OCI-LY3 (cell line): ENCODE results near the gene CD247.

ENCODE experiments used
- H2AFZ ChIP-seq: fragments of 200-600, 300-600 bp; shearing (Covaris generic); 2 replicates; pipeline ENCODE4 v1.6.0; 2014; ENCODE audit warnings: antibody characterized with exemption, low read depth, low read length
- H3K27ac ChIP-seq: fragments of 200-600, 300-600 bp; sonication (generic); 2 replicates; pipeline ENCODE4 v1.5.1; 2014; ENCODE audit warnings: mild to moderate bottlenecking, low read length, moderate library complexity, mixed read lengths
- H3K27me3 ChIP-seq: fragments of 200-600, 300-600 bp; sonication (generic); 2 replicates; pipeline ENCODE4 v1.6.1; 2014; ENCODE audit warnings: low read depth, low read length, mixed read lengths
- H3K36me3 ChIP-seq: fragments of 200-600, 300-600 bp; sonication (generic); replicated peaks from 2 replicates; pipeline ENCODE3; 2014; ENCODE audit warnings: low read depth, low read length, mixed read lengths
- H3K4me1 ChIP-seq: fragments of 300-600, 200-600 bp; sonication (generic); 2 replicates; pipeline ENCODE4 v1.6.1; 2014; ENCODE audit warnings: low read length, mixed read lengths
- H3K4me2 ChIP-seq: fragments of 200-600, 300-600 bp; sonication (generic); 2 replicates; pipeline ENCODE4 v1.6.1; 2014; ENCODE audit warnings: low read length, mixed read lengths
- H3K4me3 ChIP-seq: fragments of 300-600, 200-600 bp; sonication (generic); 2 replicates; pipeline ENCODE4 v1.5.1; 2014; ENCODE audit warnings: antibody characterized with exemption, mild to moderate bottlenecking, low read length, moderate library complexity
- H3K79me2 ChIP-seq: fragments of 300-600, 200-600 bp; shearing (Covaris generic); 2 replicates; pipeline ENCODE4 v1.6.1; 2014; ENCODE audit warnings: mild to moderate bottlenecking, low read length, mixed read lengths
- H3K9ac ChIP-seq: fragments of 300-600, 200-600 bp; shearing (Covaris generic); 2 replicates; pipeline ENCODE4 v1.6.0; 2014; ENCODE audit warnings: mild to moderate bottlenecking, low read length, moderate library complexity
- H3K9me3 ChIP-seq: fragments of 200-600, 300-600 bp; shearing (Covaris generic); 2 replicates; pipeline ENCODE4 v1.6.1; 2014; ENCODE audit warnings: low read length, mixed read lengths; ENCODE audit not compliant: insufficient read depth
- H4K20me1 ChIP-seq: fragments of 200-600, 300-600 bp; sonication (generic); 2 replicates; pipeline ENCODE4 v1.6.1; 2016; ENCODE audit warnings: low read length, mixed read lengths; ENCODE audit not compliant: insufficient read depth
- EZH2phosphoT487 ChIP-seq: fragments of 200-600 bp; shearing (Covaris generic); IDR thresholded peaks from 2 replicates; pipeline ENCODE4 v1.6.1; 2018; ENCODE audit warnings: antibody characterized with exemption, mixed run types, low read depth
- TF ChIP-seq, protein P1 (sequence below): fragments of 200-600, 300-600 bp; sonication (generic); IDR thresholded peaks from 2 replicates; pipeline ENCODE4 v1.5.1; 2014; ENCODE audit warnings: antibody characterized with exemption, low read length, low read depth

CD247 gene

DNA sequence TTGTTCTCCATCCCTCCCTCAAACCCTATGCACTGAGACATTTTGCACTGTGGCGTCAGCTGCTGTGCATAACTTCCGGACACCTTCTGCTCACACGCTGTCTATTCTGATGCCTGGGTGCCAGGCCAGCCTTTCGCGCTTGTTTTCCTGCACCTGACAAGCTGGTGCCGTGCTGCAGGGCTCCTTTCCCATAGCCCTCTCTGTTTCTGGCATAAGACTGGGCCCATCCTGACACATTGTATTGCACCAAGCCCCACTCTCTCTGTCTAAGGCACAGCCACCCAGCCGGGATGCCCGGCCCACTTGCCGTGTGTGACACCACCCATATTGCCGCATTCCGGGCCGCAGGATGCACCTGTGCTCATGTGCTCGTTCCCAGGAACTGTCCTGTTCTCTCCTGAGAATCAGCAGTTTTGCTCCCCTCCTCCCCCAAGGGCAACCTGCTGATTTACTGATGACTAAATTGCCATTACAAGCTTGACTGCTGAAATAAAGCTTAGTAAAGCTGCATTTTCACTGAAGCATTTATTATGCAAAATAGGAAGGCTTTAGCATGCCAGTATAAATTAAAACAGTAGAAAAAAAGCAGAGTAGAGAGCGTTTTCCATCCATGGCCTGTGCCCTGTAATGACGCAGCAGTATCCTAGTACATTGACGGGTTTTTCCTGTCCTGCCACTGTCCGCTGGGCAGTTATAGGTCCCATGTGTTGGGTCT, 88.0 kb downstream of the CD247 start:
- H3K9ac ChIP-seq = no peak overlapping the region
- TF ChIP-seq, protein P1, sequence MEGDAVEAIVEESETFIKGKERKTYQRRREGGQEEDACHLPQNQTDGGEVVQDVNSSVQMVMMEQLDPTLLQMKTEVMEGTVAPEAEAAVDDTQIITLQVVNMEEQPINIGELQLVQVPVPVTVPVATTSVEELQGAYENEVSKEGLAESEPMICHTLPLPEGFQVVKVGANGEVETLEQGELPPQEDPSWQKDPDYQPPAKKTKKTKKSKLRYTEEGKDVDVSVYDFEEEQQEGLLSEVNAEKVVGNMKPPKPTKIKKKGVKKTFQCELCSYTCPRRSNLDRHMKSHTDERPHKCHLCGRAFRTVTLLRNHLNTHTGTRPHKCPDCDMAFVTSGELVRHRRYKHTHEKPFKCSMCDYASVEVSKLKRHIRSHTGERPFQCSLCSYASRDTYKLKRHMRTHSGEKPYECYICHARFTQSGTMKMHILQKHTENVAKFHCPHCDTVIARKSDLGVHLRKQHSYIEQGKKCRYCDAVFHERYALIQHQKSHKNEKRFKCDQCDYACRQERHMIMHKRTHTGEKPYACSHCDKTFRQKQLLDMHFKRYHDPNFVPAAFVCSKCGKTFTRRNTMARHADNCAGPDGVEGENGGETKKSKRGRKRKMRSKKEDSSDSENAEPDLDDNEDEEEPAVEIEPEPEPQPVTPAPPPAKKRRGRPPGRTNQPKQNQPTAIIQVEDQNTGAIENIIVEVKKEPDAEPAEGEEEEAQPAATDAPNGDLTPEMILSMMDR = no peak
- TF ChIP-seq EZH2phosphoT487 = no peak
- H3K4me2 ChIP-seq = peak overlapping the region; percentile 38
- no peak overlapping the region for H3K4me3 ChIP-seq
- no peak overlapping the region for H2AFZ ChIP-seq
- H3K27ac ChIP-seq = no peak overlapping the region
- H3K79me2 ChIP-seq = no peaks in the 10 kb centered on the region
- 0 out of 2 replicates have a peak, but pooled peaks cover 3% of the 10 kb centered on the region for H3K27me3 ChIP-seq
- peaks cover 23% of the 10 kb centered on the region for H3K4me1 ChIP-seq
- H3K9me3 ChIP-seq = peaks cover 5% of the 10 kb centered on the region; the same call in 1 of the 2 replicates
- H3K36me3 ChIP-seq = no peaks in the 10 kb centered on the region
- no peaks in the 10 kb centered on the region for H4K20me1 ChIP-seq

DNA sequence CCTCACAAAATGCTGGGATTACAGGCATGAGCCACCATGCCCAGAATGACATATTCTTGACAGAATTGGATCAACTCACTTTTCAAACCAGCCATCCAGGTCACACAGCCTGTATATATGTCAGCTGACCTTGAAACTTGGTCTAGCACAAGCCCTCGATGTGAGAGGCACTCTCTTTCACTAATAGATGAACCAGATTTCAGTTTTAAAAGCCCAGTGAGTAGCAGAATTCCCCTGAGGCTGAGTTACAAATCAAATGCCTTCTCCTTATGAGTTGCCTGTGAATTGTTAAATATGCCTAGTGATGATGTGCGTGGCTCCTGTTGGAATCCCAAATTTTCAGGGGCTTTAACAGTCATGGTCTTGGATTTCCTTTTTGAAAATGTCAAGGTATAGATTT, 88.7 kb downstream of the CD247 start:
- no peaks in the 10 kb centered on the region for H3K36me3 ChIP-seq
- no peak overlapping the region for H3K4me3 ChIP-seq
- no peak overlapping the region for H3K27ac ChIP-seq
- no peaks in the 10 kb centered on the region for H3K79me2 ChIP-seq
- H4K20me1 ChIP-seq = no peaks in the 10 kb centered on the region
- H3K4me1 ChIP-seq = peaks cover 23% of the 10 kb centered on the region
- H3K27me3 ChIP-seq = 0 out of 2 replicates have a peak, but pooled peaks cover 3% of the 10 kb centered on the region
- H3K9ac ChIP-seq = no peak overlapping the region
- no peak overlapping the region for H2AFZ ChIP-seq
- H3K4me2 ChIP-seq = peak overlapping the region; percentile 38
- peaks cover 5% of the 10 kb centered on the region; the same call in 1 of the 2 replicates for H3K9me3 ChIP-seq
- no peak for TF ChIP-seq EZH2phosphoT487
- TF ChIP-seq, protein P1 = no peak

DNA sequence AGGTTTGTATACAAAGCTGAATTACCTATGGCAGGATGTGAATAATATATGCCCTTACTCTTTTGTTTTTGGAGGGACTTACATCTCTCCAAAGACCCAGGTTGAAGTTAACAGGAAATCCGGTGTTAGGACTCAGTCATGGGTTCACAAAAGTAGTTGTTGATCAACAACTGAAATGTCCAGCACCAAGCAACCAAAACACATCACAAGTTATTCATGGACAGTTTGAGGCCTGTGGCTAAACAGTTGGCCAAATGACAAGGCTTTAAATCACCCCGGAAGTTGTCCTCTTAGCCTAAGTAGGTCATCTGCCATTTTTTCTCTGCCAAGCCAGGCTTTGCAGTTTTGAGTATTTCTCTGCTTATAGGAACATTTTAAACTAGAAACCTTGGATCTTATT, 89.9 kb downstream of the CD247 start:
- Histone ChIP-seq H2AFZ (no peak overlapping the region), H3K79me2 (no peaks in the 10 kb centered on the region), H3K9me3 (peaks cover 5% of the 10 kb centered on the region; the same call in 1 of the 2 replicates), H4K20me1 (no peaks in the 10 kb centered on the region), H3K9ac (no peak overlapping the region), H3K4me1 (peaks cover 23% of the 10 kb centered on the region), H3K4me3 (no peak overlapping the region), H3K27me3 (no peaks in the 10 kb centered on the region), H3K27ac (no peak overlapping the region), H3K36me3 (no peaks in the 10 kb centered on the region), H3K4me2 (no peak overlapping the region)
- TF ChIP-seq, protein P1 = no peak
- no peak for TF ChIP-seq EZH2phosphoT487

DNA sequence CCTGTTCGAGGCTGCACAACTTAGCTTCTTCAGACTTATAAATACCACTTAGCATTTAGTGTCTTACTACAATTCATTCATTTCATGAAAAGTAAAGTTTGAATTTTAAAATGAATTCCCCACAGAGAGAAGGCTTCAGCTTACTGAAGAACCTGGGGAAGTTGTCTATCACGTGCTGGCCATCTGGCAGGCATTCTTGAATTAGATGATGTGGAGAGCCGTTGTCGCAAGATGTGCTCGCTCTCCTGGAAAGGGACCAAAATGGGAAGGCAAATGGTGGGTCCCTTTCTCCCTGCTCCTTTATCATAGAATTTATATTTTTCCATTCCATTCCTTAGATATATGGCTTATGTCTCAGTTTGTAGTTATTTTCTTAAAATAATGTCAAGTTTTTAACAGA, 90.5 kb downstream of the CD247 start:
- H3K79me2 ChIP-seq = no peaks in the 10 kb centered on the region
- H2AFZ ChIP-seq = no peak overlapping the region
- TF ChIP-seq, protein P1 = no peak
- no peak for TF ChIP-seq EZH2phosphoT487
- H4K20me1 ChIP-seq = no peaks in the 10 kb centered on the region
- no peak overlapping the region for H3K4me3 ChIP-seq
- H3K36me3 ChIP-seq = no peaks in the 10 kb centered on the region
- H3K27me3 ChIP-seq = no peaks in the 10 kb centered on the region
- no peak overlapping the region for H3K4me2 ChIP-seq
- no peak overlapping the region for H3K9ac ChIP-seq
- H3K4me1 ChIP-seq = peaks cover 23% of the 10 kb centered on the region
- H3K9me3 ChIP-seq = peaks cover 5% of the 10 kb centered on the region; the same call in 1 of the 2 replicates
- no peak overlapping the region for H3K27ac ChIP-seq
